Pulmonary artery endothelial cell (primary cell): Measurements from ENCODE around the gene GADD45G. TPM values are rescaled to one million over a fixed set of nuclear protein-coding genes. Genes with fewer than 3 reads are reported as not detected.

Experiments used
- DNase-seq: peaks from one replicate; pipeline ENCODE4 v3.0.0-alpha.2; 2011; ENCODE audit warnings: low read depth, low spot score
- total RNA-seq: library from RNA; depleted of rRNA; stranded (reverse); fragments of >200 nt; gene quantifications from 2 replicates; pipeline ENCODE4 v1.2.3, GENCODE V29; 2014

Gene GADD45G
- total RNA-seq, 1 donor from 2014 or later = 0.33 TPM

DNA sequence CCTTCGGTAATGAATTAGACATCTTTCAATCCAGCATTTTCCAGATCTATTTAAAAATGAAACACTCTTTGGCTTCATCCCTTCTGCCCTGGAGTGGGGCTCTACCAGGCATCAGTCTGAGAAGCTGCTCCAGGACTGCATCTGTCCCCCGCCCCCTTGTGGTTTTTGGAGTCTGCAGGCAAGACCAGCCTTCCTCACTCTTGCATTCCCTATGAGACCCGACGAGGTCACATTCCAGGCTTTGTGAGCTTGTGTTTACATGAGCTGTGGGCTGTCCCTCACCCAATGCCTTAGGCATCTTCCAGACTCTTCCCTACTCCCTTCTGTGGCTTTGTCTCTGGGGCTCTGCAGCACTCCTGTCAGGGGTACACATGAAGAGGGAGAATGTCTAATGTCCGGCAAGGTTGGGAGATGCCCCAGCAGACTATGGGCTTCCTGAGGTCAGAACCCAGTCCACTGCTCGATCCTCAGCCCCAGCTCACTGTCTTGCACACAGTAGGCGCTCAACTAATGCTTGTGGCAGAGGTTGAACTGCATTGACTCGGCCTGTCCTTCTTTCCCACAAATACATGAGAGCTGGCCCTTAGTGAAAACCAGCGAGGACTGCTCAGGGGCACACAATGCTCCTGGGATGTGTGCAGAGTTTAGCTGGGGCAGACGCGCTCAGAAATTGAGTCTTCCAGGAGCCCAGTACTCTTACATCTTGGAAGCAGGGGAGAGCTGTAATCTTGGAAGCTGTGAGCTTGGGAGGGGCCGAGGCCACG lies 11.7 kb upstream of the GADD45G start:
- no peak for DNase-seq

DNA sequence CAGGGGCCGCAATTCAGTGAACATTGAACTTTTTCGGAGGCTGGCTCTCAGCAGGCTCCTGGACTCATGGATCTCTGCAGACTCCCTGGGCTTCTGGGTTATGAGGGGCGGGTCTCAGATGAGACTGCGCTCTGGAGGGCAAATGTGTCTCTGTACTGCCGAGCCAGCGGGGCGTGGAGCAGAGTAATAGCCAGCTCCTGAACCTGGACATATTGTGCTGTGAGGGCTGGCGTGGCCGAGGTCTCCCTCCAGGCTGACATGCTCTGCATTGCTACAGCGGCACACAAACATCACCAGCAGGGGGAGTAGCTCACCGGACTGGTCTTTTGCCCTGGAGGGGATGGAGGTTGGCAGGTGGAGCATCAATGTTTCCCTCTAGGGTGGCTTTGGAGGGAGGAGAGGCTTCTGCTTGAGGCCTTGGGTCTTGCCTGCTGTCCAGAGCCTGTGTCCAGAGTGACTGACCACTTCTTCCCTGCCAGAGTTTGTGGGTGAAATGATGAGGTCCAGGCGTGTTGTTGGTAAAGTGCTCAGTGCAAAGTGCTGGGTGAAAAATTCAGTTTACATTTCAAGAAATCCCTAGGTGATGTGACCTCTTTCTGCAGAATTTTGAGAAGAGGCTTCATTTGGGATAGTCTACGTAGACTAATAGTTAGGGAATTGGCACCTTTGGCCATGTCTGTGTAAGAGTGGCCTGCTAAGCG lies 10.9 kb upstream of the GADD45G start:
- no peak for DNase-seq

DNA sequence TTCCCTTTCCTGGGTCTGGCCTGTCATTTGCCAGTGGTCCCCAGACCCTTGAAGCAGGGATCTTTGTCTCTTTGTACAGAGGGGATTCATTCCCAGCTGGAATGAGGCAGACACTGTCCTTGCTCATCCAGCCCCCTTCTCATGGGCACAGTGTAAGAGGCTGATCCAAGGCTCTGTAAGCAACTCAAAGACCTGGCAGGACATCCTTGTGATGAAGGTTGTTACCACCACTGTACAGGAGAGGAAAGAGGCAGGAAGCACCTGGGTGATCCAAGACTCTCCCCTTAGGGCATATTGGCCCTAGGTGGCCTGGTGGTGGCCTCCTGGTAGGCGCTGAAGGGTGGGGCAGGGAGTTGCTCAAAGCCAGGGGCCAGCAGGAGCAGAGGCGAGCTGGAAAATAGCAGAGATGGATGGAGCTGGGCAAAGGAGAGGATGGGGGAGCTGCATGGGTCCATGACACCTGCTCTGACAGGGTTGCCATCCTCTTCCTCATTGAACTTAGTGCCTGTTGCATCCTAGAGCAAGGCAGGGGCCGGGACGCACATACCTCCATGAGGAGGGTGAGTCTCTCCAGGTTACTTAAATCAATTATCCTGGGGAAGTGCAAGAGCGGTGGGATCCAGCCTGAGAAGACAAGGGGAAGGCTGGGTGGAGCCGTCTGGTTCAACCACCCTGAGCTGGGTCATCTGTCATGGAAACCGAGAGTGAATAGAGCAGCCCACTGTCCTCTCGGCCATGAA lies 9.8 kb upstream of the GADD45G start:
- DNase-seq = no peak

DNA sequence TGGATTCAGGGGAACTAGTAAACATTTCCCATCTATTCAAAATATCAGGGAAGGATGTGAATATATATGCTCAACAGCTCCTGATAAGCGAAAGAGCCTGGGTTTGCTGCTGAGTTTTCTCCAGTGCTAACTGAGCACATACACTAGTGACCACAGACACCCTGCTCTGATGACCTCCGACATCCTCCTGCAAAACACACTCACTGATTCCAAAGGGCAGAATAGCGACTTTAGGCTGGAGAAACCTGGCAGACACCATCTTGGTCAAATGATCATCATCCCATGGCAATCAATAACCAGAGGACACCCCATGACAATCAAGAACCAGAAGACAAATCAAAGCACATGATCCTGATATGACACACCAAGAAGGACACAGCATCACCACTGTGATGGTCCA lies 9.2 kb upstream of the GADD45G start:
- no peak for DNase-seq

DNA sequence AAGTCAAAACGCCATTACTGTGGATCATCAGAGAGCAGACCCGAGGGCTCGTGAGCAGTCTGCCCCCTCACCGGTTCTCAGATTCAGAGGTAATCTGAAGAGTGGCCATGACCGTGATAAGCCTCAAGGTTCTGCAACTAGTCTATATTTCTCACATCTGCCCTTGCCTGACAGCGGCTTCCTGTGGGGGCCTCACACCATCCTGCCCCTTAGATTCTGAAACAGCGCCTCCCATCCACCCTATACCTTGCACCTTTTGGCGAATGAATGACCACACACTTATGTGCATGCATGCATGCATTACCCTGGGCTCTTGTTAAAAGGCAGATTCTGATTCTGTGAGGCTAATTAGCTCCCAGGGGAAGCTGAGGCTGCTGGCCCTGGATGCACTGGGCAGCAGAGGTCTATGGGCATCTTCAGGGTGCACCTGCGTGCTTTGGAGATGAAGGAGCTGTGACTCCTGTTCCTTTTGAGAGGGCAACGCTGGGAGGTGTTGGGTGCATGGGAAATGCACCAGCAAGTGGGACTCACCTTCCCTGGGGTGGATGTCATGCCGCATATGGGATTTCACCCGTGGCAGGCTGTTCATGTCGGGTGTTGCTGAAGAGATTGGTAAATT lies 7.8 kb upstream of the GADD45G start:
- DNase-seq = no peak

DNA sequence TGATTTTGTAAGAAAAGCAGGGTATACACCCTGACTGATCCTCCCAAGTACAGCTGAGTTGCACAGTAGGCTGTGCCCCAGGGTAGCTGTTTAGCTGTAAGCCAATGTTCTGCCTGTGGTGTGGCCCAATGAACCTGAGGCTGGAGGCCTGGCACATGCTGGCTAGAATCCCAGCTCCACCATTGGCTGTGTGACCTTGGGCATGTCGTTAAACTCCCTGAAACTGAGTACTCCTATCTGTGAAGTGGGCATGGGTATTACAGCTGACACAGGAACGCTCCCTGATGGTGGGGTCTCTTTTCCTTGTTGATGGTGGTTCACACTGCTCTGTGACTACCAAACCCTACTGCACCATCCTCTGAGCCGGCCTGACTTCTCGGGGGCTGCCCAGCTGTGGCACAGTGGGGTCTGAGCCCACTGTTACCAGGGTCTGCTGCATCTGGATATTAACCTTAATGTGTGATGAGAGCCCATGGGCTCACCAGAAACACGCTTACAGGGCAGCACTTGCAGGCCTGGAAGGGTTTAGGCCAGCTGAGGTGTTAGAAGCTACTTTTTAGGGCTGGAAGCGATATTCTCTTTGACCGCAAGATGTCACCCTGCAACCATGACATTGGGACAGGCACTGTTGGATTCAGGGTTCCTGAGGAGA lies 7.0 kb upstream of the GADD45G start:
- DNase-seq = no peak

DNA sequence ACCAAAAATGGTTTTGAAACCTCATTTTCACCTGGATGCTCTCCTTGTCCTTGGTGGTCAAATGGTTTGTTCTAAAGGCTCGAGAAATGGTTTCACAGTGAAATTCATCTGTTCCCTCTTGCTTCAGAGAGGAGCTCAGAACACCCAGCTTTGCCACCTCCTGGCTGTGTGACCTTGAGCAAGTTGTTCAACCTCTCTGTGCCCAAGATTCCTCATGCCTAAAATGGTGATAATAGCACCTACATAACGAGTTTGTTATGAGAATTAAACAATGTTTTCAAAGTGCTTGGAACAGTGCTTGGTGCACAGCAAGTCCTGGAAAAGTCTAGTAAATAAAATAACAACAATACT lies 6.5 kb upstream of the GADD45G start:
- no peak for DNase-seq

DNA sequence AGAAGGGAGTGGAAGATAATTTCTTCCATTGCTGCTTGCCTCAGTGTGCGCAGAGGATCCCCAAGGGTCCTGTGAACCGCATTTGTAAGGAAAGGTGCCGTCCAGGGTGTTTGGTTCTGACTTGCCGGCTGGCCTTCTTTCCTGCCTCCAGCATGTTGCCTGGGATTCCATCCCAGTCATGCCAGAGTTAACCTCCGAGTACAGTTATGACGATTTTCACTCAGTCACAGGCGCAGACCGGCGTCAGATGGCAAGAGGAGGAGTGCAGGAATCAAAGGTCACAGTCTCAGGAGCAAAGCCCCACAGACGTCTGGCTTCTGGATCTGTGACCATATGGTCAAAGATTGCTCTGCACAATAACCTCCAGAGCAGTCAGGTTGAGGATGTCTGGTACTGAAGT lies 5.9 kb upstream of the GADD45G start:
- DNase-seq = no peak

DNA sequence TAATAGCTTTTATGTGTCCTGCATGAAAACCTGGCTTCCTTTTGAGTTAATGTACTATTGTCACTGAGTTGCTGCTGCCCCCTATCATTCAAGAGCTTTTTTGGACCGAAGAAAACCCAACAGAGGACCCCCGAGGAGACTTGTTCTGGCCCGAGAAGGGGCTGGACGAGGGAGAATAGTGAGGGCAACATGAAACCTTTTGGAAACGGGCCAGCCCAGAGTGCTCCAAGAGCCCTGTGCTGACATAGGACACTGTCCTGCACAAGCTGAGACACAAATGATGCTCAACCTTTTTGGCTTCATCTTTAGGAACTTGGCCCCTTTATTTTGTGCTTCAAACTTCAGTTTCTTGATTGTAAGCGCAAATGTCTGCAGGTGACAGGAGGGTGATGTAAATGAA lies 4.0 kb upstream of the GADD45G start:
- no peak for DNase-seq

DNA sequence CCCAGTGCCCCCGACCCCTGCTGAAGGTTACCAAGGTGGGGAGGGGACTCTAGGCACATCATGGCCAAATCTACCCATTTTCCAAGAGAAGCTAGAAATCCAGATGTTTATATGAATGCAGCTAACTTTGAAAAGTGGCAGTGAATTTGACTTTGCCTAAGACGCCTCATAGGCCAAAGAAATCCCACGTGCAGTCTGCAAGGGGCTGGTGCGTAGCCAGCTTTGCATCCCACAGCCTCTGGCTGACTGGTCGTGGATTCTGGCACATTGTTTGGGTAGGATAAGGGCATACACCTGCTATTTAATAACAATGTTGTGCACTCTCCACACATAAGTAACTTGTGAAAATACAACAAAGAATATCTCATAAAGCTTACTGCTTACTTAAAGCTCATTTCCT lies 3.5 kb upstream of the GADD45G start:
- no peak for DNase-seq

DNA sequence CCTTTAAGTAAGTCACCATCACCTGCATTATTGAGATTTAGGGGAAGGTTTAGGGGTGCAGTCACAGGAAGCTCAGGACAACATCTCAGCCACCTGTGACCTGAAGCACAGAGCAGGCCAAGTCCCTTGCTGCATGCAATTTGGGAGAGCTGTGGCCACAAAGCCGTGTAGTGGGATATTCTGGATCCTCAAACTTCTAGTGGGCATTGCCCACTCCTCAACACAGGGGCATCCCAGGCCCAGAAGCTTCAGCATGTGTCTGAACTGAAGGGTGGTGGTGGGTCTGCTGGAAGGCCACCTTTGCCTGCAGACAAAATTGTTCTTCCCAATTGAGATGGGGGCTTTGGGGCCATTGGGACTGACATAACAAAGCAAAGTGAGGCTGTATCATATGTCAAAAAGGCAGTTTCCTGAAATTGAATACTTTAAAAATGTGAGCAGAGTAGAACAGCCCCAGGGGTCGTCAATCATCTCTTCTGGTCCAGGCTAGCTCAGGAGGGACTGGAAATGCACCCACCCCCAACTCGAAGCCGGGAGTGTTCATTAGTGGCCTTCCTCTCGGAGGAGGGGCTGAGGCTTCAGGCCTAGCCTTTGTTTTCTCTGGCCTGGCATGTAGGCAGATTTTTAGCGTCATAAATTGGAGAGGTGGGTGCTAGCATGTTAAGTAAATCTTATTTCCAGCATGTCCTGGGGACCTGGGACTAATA lies 2.8 kb upstream of the GADD45G start:
- DNase-seq = no peak

DNA sequence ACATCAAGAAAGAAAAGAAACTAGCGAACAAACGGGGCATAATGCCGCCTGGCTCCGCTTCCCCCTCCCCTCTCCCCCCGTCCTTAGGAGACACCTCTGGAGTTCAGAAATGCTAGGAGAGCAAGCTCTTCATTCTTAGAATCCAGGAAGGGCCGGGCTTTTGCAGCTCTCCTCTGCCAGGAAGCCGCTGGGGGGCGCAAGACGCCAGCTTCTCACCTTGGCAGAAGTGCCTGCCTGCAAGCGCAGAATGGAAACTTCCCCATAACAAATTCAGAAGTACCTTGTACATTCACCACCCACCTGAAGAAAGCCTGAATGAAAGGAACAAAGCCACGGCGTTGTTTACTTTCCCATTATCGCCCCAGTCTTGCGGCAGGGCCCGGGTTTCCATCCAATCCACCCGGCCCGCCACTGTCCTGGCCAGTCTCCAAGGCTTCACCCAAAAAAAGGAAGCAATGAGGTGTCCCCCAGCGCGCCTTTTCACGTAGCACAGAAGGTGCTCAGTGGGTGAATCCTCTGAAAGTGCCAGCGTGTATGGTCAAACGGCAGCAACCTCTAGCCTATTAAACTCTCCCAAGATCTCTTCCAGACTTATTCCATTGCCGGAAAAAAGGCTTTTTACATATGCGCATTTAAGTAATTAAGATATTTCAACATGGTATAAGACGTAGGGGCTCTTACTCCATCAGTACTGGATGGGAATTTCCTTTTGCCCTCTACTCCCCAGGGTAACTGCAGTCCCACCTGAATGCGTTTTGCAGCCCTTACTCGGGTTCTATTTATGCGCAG lies 1.6 kb upstream of the GADD45G start:
- peak; percentile 43 for DNase-seq

DNA sequence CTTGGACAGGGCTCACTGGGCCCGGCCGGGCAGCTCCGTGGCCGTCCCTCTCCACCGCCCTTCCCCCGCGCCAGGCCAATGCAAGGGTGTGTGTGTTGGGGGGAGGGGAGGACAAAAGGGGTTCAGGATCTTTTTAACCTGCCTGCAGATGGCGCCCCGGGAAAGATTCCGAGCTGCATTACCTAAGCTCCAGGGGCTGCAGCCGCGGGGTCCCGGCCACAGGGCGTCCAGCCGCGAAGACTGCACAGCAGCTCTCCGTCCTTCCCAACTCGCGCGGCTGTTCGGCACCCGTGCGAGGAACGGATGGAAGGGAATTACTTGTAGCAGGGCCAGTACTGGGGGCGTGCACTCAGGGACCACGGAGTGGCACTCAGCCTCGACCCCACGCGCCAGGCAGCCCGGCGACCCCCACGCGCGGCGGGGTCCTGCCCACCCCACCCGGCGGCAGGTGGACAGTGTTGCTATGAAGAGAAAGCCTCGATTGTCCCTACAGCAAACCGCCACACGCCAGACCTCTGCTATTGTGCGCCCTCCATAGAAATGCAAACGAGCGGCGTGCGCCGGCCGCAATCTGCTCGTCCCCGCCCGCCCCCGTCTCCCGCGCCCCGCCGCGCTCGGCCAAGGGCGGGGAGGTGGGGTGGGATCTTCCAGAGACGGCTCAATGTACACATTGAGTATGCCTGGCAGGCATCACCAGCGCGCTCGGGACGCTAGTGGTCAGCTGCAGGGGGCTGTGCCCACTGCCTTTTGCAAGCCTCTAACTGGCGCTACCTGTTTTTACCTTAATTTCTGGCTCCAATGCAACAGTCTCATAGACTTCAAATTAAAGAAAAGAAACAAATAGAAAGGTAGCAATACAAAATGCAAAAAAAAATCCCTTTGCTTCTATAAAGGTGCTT lies 796 bp upstream of the GADD45G start:
- DNase-seq = no peak

DNA sequence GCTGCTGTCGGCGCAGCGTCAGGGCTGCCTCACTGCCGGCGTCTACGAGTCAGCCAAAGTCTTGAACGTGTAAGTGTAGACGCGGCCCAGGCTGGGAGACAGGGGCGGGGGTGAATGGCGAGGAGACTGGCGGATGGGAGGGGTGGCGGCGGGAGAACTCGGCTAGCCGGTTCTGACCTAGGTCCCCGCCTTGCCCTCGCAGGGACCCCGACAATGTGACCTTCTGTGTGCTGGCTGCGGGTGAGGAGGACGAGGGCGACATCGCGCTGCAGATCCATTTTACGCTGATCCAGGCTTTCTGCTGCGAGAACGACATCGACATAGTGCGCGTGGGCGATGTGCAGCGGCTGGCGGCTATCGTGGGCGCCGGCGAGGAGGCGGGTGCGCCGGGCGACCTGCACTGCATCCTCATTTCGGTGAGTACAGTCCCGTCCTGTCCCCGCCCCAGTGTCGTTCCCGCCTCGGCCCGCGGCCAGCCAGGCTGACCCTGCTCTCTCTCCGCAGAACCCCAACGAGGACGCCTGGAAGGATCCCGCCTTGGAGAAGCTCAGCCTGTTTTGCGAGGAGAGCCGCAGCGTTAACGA lies 745 bp downstream of the GADD45G start:
- DNase-seq = no peak

DNA sequence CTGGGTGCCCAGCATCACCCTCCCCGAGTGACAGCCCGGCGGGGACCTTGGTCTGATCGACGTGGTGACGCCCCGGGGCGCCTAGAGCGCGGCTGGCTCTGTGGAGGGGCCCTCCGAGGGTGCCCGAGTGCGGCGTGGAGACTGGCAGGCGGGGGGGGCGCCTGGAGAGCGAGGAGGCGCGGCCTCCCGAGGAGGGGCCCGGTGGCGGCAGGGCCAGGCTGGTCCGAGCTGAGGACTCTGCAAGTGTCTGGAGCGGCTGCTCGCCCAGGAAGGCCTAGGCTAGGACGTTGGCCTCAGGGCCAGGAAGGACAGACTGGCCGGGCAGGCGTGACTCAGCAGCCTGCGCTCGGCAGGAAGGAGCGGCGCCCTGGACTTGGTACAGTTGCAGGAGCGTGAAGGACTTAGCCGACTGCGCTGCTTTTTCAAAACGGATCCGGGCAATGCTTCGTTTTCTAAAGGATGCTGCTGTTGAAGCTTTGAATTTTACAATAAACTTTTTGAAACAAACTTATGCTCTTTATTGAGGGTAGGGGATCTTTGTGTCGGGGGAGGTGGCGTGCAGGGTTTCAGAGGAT lies 1.3 kb downstream of the GADD45G start:
- peak; percentile 22 for DNase-seq

DNA sequence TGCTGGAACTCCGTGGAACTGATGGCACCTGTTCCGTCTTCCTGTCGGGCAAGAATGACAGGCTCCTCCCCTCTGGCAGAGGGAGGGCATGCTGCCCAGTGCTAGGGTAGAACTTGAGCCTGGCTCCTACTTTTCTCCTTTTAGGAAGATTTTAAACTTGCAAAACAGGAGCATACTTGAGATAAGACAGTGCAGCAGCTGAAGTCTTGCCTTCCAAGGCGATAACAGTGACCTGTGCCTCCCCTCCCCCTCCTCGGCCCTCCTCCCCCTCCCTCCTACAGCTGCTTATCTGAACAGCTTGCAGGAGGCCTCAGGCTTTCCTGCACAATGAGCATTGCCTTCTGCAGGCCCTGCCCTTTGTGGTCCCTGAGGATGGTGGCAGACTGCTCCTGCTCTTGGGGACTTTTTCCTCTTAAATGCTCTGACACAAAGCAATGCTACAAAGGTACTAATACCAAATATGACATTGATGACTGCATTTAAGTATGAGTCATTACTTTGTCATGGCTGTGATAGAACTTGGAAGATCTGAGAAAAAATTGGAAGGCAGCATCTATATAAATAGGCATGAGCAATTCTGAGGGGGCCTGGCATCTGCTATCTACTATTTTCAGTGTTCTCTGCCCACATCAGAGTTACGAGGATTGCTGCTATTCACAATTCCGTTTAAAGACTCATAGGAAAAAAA lies 2.0 kb downstream of the GADD45G start:
- DNase-seq = no peak

DNA sequence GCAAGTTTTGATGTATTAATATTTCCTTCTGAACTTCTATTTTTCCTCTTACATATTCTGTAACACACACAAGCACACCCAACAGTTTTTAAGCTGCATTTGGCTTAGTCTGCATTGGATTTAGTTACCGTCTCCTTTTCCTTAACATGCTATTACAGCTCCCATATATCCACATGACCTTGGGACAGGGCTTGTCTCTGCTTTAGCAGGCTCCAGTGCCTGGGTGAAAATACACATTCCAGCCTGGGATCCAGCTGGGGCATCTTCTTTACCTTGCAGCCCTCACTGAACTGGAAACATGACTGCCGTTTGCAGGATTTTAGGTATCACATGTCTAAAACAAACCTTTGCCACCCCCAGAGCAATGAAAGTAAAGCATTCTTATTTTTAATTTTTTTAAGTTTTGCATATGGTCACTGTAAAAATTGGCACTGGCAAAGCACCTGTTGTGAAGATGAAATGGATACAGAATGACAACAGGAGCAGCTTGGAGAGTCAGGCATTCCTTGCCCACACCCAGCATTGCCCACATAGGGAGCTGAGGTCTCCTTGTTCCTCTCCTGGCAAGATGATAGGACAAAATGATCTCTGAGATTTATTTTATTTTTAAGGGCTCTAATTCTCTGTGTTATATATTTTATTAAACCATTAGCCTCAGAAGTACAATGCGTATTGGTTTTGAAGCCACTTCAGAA lies 4.0 kb downstream of the GADD45G start:
- DNase-seq = no peak
